ENCODE measurements around the gene BCL2.

The BCL2 gene

GRCh38 chr18:63154350-63155152 lies 165.0 kb downstream of the BCL2 start:
- no peak for DNase-seq

- no peak for DNase-seq
Measured at GRCh38 chr18:63152791-63153190, 166.8 kb downstream of the BCL2 start.

GRCh38 chr18:63152096-63152495 lies 167.5 kb downstream of the BCL2 start:
- peak; percentile 66 to 69 for DNase-seq

GRCh38 chr18:63151539-63151938 lies 168.0 kb downstream of the BCL2 start:
- no peak for DNase-seq

- DNase-seq: no peak
Measured at GRCh38 chr18:63150942-63151421, 168.6 kb downstream of the BCL2 start.

GRCh38 chr18:63150326-63150725 lies 169.2 kb downstream of the BCL2 start:
- no peak for DNase-seq

- DNase-seq: no peak
Measured at GRCh38 chr18:63149302-63149587, 170.3 kb downstream of the BCL2 start.

GRCh38 chr18:63148449-63149301 lies 170.9 kb downstream of the BCL2 start:
- DNase-seq: no peak

GRCh38 chr18:63147973-63148372 lies 171.6 kb downstream of the BCL2 start:
- no peak for DNase-seq

- no peak for DNase-seq
Measured at GRCh38 chr18:63146828-63147409, 172.7 kb downstream of the BCL2 start.

GRCh38 chr18:63145851-63146555 lies 173.6 kb downstream of the BCL2 start:
- DNase-seq: no peak

- no peak for DNase-seq
Measured at GRCh38 chr18:63145166-63145850, 174.3 kb downstream of the BCL2 start.

- no peak for DNase-seq
Measured at GRCh38 chr18:63144748-63145147, 174.8 kb downstream of the BCL2 start.

- no peak for DNase-seq
Measured at GRCh38 chr18:63143330-63143771, 176.2 kb downstream of the BCL2 start.

GRCh38 chr18:63142594-63143225 lies 176.9 kb downstream of the BCL2 start:
- no peak for DNase-seq

GRCh38 chr18:63141778-63142176 lies 177.8 kb downstream of the BCL2 start:
- peak in 1 of 2 donors; percentile 17 for DNase-seq

- DNase-seq: no peak
Measured at GRCh38 chr18:63140997-63141777, 178.4 kb downstream of the BCL2 start.

GRCh38 chr18:63140038-63140450 lies 179.5 kb downstream of the BCL2 start:
- no peak for DNase-seq

- DNase-seq: peak in 1 of 2 donors; percentile 16
Measured at GRCh38 chr18:63138436-63139340, 180.9 kb downstream of the BCL2 start.

GRCh38 chr18:63137999-63138435 lies 181.6 kb downstream of the BCL2 start:
- DNase-seq: peak; percentile 47 to 68
